GM12864 (cell line): ENCODE data around the gene DNAH8.

Experiments used
- DNase-seq: peaks from one replicate; pipeline ENCODE4 v3.0.0-alpha.2; 2011; ENCODE audit warnings: low read depth
- H3K4me3 ChIP-seq: 2 replicates; pipeline ENCODE4 v1.5.1; 2011; ENCODE audit warnings: mild to moderate bottlenecking, low read depth, low read length, control low read depth
- TF ChIP-seq, protein P1 (sequence below): IDR thresholded peaks from 2 replicates; pipeline ENCODE4 v1.5.1; 2011; ENCODE audit warnings: low read depth, mild to moderate bottlenecking, moderate library complexity, low read length, control low read depth, inconsistent platforms; ENCODE audit errors: missing control alignments

Gene DNAH8

DNA sequence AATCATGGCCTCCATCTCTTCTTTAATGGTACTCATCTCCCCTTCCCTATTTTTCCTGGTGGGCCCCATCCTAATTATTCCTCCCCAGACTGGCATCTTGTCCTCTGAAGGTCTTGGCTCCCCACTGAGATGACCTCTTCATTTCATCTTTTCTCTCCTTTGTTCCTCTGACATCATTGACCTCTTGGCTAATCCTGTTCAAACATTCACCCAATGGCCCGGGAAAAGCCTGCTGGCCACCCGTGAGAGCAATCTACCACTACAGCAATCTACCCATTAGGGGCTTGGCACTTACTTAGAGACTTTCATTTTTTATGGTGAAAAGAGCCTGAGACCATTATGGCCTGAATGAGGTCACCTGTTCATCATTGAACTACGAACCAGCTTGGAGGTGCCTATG is 130.8 kb downstream of the DNAH8 start:
- H3K4me3 ChIP-seq, result no peak overlapping the region
- DNase-seq, result no peak
- TF ChIP-seq, protein P1, sequence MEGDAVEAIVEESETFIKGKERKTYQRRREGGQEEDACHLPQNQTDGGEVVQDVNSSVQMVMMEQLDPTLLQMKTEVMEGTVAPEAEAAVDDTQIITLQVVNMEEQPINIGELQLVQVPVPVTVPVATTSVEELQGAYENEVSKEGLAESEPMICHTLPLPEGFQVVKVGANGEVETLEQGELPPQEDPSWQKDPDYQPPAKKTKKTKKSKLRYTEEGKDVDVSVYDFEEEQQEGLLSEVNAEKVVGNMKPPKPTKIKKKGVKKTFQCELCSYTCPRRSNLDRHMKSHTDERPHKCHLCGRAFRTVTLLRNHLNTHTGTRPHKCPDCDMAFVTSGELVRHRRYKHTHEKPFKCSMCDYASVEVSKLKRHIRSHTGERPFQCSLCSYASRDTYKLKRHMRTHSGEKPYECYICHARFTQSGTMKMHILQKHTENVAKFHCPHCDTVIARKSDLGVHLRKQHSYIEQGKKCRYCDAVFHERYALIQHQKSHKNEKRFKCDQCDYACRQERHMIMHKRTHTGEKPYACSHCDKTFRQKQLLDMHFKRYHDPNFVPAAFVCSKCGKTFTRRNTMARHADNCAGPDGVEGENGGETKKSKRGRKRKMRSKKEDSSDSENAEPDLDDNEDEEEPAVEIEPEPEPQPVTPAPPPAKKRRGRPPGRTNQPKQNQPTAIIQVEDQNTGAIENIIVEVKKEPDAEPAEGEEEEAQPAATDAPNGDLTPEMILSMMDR, result no peak

DNA sequence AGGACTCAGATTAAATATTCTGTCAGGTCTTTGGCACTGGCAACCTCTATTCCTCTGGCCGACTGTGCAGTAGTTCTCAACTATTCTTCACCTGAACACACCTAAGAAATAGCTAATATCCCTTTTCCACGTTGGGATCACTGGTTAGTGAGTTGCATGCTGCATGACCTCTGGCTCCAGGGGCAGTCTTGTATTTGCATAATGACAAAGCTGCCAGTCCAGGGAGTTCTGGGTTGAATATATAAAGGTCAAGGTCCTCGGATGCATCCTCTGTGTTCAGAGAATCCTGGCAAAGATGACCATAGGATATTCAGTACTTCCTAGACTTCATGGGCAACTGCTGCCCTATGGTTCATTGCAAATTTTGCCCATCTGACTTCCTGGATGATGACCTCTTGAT is 131.2 kb downstream of the DNAH8 start:
- no peak overlapping the region for H3K4me3 ChIP-seq
- TF ChIP-seq, protein P1, result no peak
- no peak for DNase-seq

DNA sequence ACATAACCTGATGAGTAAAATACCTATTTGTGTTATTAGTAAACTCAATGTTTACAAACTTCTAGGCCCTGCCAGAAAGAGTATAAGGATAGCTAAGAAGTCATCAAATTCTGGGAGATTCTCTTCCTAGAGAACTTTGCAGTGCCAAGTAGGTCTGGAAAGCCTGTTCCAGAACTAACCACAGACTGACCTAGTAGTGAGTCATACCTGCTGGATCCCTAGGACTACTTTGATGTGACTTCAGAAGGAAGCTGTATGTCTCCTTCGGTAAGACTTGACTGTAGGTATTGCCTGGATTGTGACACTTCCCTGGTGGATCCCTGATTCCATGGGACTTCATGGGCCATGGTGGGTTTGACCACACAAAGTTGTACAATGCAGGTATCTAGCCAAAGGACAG is 131.7 kb downstream of the DNAH8 start:
- DNase-seq, result no peak
- H3K4me3 ChIP-seq, result no peak overlapping the region
- TF ChIP-seq, protein P1, result no peak

DNA sequence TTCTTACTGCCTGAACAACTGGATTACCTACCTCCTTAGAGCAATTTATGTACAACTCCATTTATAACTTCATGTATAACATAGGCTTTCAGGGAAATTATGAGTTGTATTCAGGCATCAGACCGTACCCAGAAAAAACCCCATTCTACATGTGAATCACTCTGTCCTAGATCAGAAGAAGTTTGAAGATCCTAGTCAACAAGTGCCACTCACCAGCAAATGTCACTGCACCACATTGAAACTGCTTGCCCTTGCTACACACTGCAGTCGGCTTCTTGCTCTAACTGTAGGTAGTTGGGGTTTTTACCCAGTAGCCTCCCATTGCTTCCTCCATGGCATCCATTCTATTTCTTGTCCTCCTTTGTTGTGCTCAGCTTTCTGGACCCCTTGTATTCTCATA is 132.4 kb downstream of the DNAH8 start:
- DNase-seq, result no peak
- H3K4me3 ChIP-seq, result no peak overlapping the region
- TF ChIP-seq, protein P1, result no peak

DNA sequence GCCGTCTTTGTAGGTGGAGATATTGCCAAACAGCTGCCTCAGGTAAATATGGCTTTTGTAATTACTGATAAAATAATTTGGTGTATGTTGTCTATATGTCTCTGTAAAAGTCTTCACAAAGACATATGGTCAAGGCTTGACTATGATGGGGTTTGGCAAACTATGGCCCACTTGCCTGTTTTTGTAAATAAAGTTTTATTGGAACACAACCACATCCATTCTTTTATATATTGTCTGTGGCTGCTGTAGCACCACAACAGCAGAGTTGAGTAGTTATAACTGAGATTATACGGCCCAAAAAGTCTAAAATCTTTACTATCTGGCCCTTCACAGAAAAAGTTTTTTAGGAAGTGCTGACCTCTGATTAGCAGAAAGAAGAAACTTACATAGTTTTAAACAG is 133.6 kb downstream of the DNAH8 start:
- TF ChIP-seq, protein P1, result no peak
- DNase-seq, result no peak
- no peak overlapping the region for H3K4me3 ChIP-seq

DNA sequence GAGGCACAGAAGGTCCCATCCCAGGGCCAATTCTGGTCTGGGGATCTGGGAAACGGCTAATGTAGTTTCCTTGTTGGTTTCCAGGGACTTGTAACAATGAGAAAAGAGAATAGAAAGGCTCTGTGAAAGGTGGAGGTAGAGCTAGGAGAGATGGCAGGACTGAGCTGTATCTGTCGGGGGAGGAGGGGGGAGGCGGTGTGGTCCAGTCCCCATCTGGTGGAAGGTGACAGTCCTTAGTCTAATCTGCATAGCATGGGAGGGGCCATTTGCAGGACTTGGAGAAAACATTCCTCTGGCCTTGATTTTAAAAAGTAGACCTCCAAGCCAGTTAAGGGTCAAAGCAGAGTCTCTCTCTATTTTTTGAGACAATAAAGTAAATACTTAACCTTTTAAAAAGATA is 137.1 kb downstream of the DNAH8 start:
- no peak for DNase-seq
- TF ChIP-seq, protein P1, result no peak

DNA sequence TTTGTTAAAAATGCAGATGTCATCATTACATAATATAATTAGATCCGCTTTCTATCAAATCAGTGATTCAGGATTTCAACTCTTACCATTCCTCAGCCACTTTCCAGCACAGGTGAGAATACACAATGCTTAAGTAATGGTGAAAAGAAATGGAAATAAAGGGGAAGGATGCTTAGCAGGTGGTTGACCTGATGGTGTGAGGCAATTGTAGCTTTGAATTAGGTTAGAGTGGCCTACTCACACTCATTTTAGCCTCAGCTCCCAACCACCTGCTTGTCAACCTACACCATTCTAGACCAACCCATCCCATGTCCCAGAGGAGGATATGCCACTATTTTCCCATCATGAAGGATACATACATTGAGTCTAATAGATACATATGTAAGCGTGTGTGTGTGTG is 138.1 kb downstream of the DNAH8 start:
- DNase-seq, result no peak
- TF ChIP-seq, protein P1, result no peak

More for the DNA sequence above, 137.1 kb downstream of the DNAH8 start:
- H3K4me3 ChIP-seq, result no peak overlapping the region

More for the DNA sequence above, 138.1 kb downstream of the DNAH8 start:
- H3K4me3 ChIP-seq, result no peak overlapping the region
